DMS79 (cell line): Measurements from ENCODE around the gene MDN1.
"Not testable (repeated sequence)": the region's sequence is repeated elsewhere in the genome, so short reads cannot be mapped to it uniquely, and the experiment has no call there.

Experiments used
- DNase-seq: peaks from one replicate; lab custom pipeline; 2025; lab: John Stamatoyannopoulos, UW

MDN1 gene

DNA sequence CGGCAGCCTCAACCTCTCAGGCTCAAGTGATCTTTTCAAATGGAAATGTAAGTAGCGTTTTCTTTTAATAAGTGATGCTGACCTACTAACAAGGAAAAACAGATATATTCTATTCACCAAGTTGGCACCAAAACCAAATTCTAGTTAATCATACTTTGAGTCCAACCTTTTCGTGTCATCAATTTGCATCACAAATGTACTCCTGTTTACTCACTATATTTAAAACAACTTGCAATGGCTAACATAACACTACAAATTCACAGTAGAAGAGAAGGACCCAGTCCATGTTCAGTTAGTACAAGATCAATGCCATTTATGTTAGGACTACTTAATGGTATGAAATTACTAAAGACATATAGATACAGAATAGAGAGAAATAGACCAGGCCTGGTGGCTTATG is 50.0 kb downstream of the MDN1 start:
- DNase-seq: no peak

DNA sequence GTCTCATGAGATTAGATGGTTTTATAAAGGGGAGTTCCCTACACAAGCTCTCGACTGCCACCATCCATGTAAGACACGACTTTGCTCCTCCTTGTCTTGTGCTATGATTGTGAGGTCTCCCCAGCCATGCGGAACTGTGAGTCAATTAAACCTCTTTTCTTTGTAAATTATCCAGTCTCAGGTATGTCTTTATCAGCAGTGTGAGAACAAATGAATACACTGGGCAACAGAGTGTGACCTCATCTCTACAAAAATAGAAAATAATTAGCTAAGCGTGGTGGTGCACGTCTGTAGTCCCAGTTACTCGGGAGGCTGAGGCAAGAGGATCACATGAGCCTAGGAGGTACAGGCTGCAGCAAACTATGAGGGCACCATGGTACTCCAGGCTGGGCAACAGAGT is 51.3 kb downstream of the MDN1 start:
- no peak for DNase-seq

GRCh38 chr6:89763550-89763949 is 56.0 kb downstream of the MDN1 start:
- DNase-seq: no peak

- DNase-seq: no peak
These were observed 60.8 kb downstream of the MDN1 start for GRCh38 chr6:89758830-89759229.

DNA sequence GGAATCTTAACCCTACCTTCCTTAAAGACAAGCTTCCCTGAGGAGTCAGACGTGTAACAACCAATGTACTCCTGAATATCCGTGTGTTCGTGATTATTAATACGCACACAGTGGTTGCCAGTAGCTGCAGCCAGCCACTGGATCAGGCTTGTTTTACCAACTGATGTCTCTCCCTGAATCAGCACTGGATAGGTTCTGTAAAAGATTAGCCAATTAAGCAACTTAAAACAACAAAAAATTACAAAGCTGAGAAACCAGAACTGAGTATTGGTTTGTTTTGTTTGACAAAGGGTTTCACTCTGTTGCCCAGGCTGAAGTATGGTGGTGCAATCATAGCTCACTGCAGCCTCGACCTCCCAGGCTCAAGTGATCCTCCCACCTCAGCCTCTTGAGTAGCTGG is 69.3 kb downstream of the MDN1 start:
- DNase-seq: no peak

DNA sequence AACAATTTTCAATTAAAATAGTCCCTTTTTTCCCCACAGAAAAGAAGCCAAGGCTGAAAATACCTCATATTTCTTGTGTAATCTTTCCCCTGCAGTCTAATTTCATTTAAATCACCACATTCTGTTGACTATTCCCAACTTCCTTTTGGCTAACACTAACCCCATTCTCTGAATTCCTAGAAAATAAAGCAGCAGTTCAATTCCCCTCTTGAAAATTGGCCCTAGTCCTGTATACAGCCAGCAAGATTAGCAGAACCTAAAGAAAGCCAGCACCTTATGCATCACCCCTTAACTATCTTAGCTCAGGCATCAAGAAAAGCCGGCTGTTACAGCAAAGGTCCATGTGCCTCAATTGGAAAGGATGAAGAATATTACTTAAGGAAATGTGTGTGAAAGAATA is 69.7 kb downstream of the MDN1 start:
- DNase-seq: no peak

DNA sequence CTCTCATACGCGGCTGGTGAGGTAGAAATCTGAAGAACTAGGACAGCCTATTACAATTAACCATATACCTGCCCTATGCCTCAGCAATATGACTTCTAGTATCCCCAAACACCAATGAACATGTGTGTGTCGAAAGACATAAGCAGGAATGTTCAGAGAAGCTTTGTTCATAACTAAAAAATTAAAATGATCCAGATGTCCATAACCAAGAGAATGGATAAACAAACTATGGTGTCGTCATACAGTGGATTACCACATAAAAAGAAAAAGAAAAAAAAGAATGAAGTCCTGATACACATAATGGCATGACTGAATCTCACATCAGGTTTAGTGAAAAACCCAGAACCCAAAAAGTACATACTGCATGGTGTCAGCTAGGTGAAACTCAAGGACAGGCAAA is 73.9 kb downstream of the MDN1 start:
- no peak for DNase-seq

- DNase-seq: no peak
These were observed 74.5 kb downstream of the MDN1 start for GRCh38 chr6:89745096-89745495.

DNA sequence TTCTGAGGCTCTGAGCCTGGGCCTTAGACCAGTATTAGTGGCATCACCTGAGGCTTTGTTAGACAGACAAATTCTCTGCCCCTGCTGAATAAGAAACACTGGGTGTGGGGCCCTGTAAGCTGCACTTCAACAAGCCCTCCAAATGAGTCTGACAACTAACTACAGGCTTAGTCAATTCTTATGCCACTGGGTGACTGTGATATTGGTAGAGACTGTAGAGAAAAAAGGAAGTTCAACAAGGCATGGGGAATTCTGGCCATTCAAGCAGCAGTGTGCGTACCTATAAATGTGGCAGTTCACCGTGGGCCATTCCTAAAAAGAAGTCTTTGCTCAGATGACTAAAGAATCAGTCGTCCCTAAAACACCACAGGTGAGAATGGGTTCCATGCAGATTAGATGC is 82.7 kb downstream of the MDN1 start:
- DNase-seq: no peak

- no peak for DNase-seq
These were observed 85.1 kb downstream of the MDN1 start for GRCh38 chr6:89734526-89734925.

DNA sequence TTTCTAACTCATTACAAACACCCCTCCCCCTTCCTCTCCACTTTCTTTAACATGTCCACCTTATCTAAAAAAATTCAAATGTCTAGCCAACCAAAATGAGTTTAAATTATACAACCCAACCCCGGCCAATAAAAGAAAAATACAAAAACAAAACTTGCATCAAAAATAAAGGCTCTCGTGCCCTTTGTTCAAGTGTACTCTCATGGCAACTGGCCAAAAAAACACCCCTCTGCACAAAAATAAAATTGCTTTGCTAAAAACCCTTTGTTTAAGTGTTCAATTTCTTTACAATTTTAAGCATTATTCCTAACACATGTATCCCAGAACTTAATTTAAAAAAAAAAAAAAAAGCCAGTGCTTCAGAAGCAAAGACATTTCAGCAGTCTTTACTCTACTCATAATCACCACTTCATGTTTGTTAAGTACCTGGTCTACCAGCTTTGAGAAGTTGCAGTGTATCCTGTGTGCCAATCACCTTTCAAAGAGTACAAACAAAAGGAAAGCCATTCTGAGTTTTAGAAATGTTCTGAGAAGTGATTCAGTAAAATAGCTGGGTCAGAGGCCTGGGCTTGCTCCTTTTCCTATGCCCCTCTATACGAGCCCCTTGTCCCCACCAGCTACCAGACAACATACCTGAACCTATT is 87.5 kb downstream of the MDN1 start:
- peak; percentile 14 for DNase-seq

GRCh38 chr6:89731262-89731661 is 88.3 kb downstream of the MDN1 start:
- not testable (repeated sequence) for DNase-seq

- no peak for DNase-seq
These were observed 89.8 kb downstream of the MDN1 start for GRCh38 chr6:89729818-89730217.

- DNase-seq: no peak
These were observed 92.1 kb downstream of the MDN1 start for GRCh38 chr6:89727501-89727900.

- DNase-seq: no peak
These were observed 94.6 kb downstream of the MDN1 start for GRCh38 chr6:89724981-89725380.

DNA sequence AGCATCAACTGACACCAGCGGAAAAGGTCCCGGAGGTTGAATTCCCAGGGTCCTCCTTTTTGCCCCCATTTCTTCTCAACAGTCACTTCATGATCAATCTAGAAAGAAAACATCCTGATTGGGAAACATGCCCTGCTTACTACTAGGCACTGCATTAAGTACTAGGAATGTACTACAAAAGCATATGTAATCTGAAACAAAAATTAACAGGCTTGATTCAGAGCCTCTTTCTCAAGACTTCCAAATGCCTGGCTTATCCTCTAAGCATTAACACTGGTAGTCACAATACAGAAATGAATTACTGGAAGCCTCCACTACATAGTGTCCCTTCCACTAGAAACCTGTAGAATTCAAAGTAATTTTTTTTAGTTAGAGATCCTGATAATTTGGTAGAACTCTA is 96.5 kb downstream of the MDN1 start:
- DNase-seq: no peak

DNA sequence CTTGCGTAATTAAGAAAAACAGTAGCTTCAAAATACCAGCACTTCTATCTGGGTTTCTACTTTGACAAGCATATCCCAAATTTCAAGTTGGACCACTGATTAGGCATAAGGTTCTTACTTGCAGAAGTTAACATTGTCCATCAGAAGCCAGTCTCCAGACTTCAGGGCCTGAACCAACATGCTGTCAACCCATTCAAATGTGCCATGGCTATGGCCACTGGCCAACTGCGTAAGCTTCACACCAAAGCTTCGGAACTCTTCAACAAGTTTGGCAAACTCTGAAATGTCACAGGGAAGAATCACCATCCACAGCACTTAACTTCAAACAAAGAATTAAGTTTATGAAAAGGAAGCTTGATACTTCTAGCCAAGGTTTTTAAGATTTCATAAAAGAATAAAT is 103.1 kb downstream of the MDN1 start:
- no peak for DNase-seq

GRCh38 chr6:89711801-89712200 is 107.8 kb downstream of the MDN1 start:
- no peak for DNase-seq

- DNase-seq: no peak
These were observed 111.3 kb downstream of the MDN1 start for GRCh38 chr6:89708316-89708715.

DNA sequence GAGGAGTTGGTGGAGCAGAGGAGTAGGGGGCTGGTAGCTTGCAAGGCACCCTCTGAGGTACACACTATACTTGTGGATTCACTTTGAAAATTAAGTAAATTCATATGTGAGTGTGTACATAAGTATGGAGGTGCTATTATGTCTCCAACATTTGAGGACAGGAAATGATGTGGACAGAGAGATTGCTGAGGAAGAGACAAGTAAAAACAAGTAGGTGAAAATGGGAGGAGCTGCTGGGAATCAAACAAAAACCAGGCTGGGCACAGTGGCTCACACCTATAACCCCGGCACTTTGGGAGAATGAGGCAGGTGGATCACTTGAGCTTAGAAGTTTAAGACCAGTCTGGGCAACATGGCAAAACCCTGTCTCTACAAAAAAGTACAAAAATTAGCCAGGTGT is 111.8 kb downstream of the MDN1 start:
- no peak for DNase-seq

DNA sequence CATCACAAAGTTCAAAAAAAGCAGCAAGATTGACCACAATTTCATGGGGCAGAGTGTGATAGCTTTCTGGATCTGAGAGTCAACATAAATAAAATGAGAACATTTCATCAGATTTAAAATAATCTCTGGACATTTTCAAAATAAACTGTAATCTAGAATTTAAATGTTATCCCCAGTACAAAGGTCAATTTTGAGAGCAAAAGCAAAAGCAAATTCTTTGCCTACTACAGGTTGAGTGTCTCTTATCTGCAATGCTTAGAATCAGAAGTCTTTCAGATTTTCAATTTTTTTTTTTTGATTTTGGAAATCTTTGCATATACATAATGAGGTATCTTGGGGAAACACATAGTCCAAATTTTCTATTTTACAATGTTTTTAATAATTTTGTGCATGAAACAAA is 113.5 kb downstream of the MDN1 start:
- DNase-seq: no peak

DNA sequence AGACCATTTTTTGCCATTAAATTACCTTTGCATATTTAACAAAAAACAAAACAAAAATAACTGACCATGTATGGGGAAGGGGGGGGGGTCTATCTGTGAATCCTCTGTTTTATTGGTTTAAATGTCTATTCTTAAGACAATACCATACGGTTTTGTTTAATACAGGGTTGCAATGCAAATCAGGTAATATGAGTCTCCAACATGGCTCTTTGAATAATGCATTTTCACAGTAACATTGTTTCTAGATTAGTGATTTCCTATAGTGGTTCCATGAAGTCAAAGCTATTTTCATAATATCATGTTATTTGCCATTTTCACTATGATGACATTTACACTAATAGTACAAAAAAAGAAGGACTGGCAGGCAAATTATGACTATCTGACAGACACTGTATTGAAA is 116.3 kb downstream of the MDN1 start:
- DNase-seq: no peak

- DNase-seq: no peak
These were observed 117.2 kb downstream of the MDN1 start for GRCh38 chr6:89702349-89702748.

- DNase-seq: no peak
These were observed 123.9 kb downstream of the MDN1 start for GRCh38 chr6:89695667-89696066.

- DNase-seq: no peak
These were observed 125.2 kb downstream of the MDN1 start for GRCh38 chr6:89694428-89694827.
